NCI-H2107 (cell line): ENCODE measurements around the gene S100A4.

ENCODE experiments used
- DNase-seq: peaks from one replicate; lab custom pipeline; 2025; lab: John Stamatoyannopoulos, UW

S100A4 gene

GRCh38 chr1:153507926-153508583 lies 37.6 kb downstream of the S100A4 start:
- DNase-seq = no peak

GRCh38 chr1:153506831-153507413 lies 38.7 kb downstream of the S100A4 start:
- no peak for DNase-seq

DNA sequence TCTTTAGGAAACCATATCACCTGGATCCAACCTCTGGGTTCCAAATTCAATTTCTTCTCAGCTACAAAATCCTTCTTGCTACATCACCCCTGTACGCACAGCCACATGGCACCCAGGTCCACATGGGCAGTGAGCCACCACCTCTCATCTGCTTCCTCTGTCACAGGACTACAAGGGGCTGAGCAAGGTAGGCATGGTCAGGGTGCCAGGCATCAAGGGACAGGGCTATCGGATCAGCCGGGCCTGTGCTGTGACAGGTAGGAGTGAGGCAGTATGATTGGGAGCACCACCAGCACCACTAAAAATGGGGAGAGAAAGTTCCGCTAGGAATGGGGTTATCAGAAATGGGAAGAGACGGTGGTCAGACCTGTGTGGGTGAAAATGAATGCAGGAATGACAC lies 39.2 kb downstream of the S100A4 start:
- no peak for DNase-seq

DNA sequence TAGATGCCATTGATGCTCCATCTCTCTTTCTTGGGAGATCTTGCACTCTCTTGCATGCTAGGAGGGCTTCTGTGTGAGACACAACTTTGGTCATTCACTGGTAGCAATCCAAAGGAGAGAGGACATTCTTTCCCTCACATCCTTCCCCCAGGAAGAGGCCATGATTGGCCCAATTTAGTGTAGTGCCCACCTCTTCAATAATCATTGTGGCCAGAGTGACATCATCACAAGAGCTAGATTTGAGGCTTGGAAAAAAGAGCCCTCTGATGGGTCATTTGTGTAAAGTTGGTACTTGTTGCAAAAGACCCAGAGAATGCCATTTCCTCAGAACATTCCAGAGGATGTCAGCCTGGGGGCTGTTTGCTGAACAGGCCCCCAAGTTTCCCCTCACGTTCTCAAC lies 40.0 kb downstream of the S100A4 start:
- no peak for DNase-seq

DNA sequence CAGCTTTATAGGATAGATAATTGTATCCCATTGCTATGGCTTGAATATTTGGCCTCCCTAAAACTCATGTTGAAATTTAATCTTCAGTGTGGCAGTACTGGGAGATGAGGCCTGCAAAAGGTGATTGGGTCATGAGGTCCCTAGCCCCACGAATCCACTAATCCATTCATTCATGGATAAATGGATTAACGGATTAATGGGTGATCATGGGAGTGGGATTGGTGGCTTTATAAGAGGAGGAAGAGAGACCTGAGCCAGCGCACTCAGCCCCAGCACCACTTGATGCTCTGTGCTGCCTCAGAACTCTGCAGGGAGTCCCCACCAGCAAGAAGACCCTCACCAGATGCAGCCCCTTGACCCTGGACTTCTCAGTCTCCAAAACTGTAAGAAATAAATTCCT lies 41.8 kb downstream of the S100A4 start:
- no peak for DNase-seq

- no peak for DNase-seq
These were observed 46.9 kb downstream of the S100A4 start for GRCh38 chr1:153498746-153499145.

- no peak for DNase-seq
These were observed 50.1 kb downstream of the S100A4 start for GRCh38 chr1:153495536-153495935.

- DNase-seq = peak; percentile 81
These were observed 50.5 kb downstream of the S100A4 start for GRCh38 chr1:153494976-153495535.
